HepG2 (cell line): Measurements from ENCODE around the gene BCL7A. TPM values are rescaled to one million over a fixed set of nuclear protein-coding genes. Genes with fewer than 3 reads are reported as not detected.

Source experiments
- AGO1 ChIP-seq: fragments of 200-400 bp; formaldehyde crosslinking; IDR thresholded peaks from 2 replicates; pipeline ENCODE4 v1.6.1; 2017; ENCODE audit warnings: mild to moderate bottlenecking, low read depth, low read length, moderate library complexity; ENCODE audit not compliant: poor library complexity, severe bottlenecking
- ARNTL ChIP-seq: sonication (generic); formaldehyde crosslinking; IDR thresholded peaks from 2 replicates; pipeline ENCODE4 v1.4.0; 2020; ENCODE audit warnings: mild to moderate bottlenecking, missing genetic modification reagents
- ASH2L ChIP-seq: fragments of 300-600, 200-600 bp; sonication (generic); IDR thresholded peaks from 2 replicates; pipeline ENCODE4 v1.7.0; 2017; ENCODE audit warnings: low read depth, mild to moderate bottlenecking, moderate library complexity, mixed read lengths, low read length; ENCODE audit not compliant: insufficient read length
- CEBPB ChIP-seq: IDR thresholded peaks from 2 replicates; pipeline ENCODE4 v1.6.1; 2011; ENCODE audit warnings: low read depth, low read length, improper control_type of control experiment, borderline replicate concordance
- GMEB2 ChIP-seq: IDR thresholded peaks from 2 replicates; pipeline ENCODE4 v1.6.1; 2016; ENCODE audit warnings: missing biosample characterization, missing genetic modification reagents, low read depth
- HNF1A ChIP-seq, 2 experiments: sonication (generic) in 1 of 2; formaldehyde crosslinking in 1 of 2; IDR thresholded peaks; 2 replicates each; pipeline versions ENCODE4 v1.4.0 to v1.6.1; 2016 to 2020; ENCODE audit warnings: borderline replicate concordance in 1 of 2, low read depth in 1 of 2, mild to moderate bottlenecking in 1 of 2, missing genetic modification reagents in 1 of 2
- MEIS2 ChIP-seq: sonication (generic); formaldehyde crosslinking; IDR thresholded peaks from 2 replicates; pipeline ENCODE4 v1.9.0; 2021; ENCODE audit warnings: mild to moderate bottlenecking, missing genetic modification reagents
- SP140L ChIP-seq: sonication (generic); formaldehyde crosslinking; IDR thresholded peaks from 2 replicates; pipeline ENCODE4 v1.4.0; 2020; ENCODE audit warnings: missing genetic modification reagents, borderline replicate concordance
- SYNCRIP ChIP-seq: fragments of 200-400 bp; formaldehyde crosslinking; IDR thresholded peaks from 2 replicates; pipeline ENCODE4 v1.6.1; 2018; ENCODE audit warnings: mild to moderate bottlenecking, low read depth, low read length; ENCODE audit not compliant: insufficient read depth
- ZEB1 ChIP-seq: IDR thresholded peaks from 2 replicates; pipeline ENCODE4 v1.6.1; 2012; ENCODE audit warnings: mild to moderate bottlenecking, low read depth, inconsistent platforms; ENCODE audit not compliant: insufficient replicate concordance
- ZNF275 ChIP-seq: sonication (generic); formaldehyde crosslinking; IDR thresholded peaks from 2 replicates; pipeline ENCODE4 v1.8.0; 2022; ENCODE audit warnings: missing genetic modification reagents, mild to moderate bottlenecking, inconsistent platforms, borderline replicate concordance
- ZNF33B ChIP-seq: sonication (generic); formaldehyde crosslinking; IDR thresholded peaks from 2 replicates; pipeline ENCODE4 v1.5.1; 2020; ENCODE audit warnings: mild to moderate bottlenecking, missing genetic modification reagents
- ZNF460 ChIP-seq: sonication (generic); formaldehyde crosslinking; IDR thresholded peaks from 2 replicates; pipeline ENCODE4 v1.5.1; 2020; ENCODE audit warnings: missing genetic modification reagents, mild to moderate bottlenecking, borderline replicate concordance
- ZNF800 ChIP-seq: sonication (generic); formaldehyde crosslinking; IDR thresholded peaks from 2 replicates; pipeline ENCODE4 v1.4.0; 2020; ENCODE audit warnings: missing genetic modification reagents
- polyA plus RNA-seq, 8 experiments: library from polyadenylated mRNA; depleted of rRNA in 3 of 8; stranded (reverse) in 7 of 8; unstranded in 1 of 8; fragments of >200 nt; fragmentation: Illumina TruSeq in 4 of 8; extraction: Trizol in 4 of 8; gene quantifications; 2 replicates each; pipeline versions ENCODE4 v1.2.1 to v1.2.3, GENCODE V29; 2011 to 2016; ENCODE audit warnings: low read depth in 4 of 8, missing spikeins in 1 of 8, mixed read lengths in 1 of 8; ENCODE audit not compliant: insufficient read depth in 1 of 8
- total RNA-seq, 5 experiments: library from RNA; depleted of rRNA; stranded (reverse); fragments of >200 nt; fragmentation: Illumina TruSeq; extraction: Trizol; gene quantifications; 2 replicates each; pipeline ENCODE4 v1.2.3, GENCODE V29; 2016; ENCODE audit warnings: low read depth in 1 of 5

BCL7A gene
- total and polyA plus RNA-seq, 2 of the 13 experiments (the other 11 are each of a cell fraction or from before 2014, with no cell fraction given): 4.1 to 6.2 TPM

- TF ChIP-seq ZNF33B (CRISPR knock-in tag): peak; percentile 93; the same call in 1 of the 2 replicates
- TF ChIP-seq SP140L (CRISPR knock-in tag): peak; percentile 57; the same call in 1 of the 2 replicates
- no peak; the same call in none of the 2 replicates for TF ChIP-seq ARNTL (CRISPR knock-in tag)
- no peak for TF ChIP-seq SYNCRIP
- peak; percentile 86 for TF ChIP-seq ASH2L
- no peak for TF ChIP-seq GMEB2
- TF ChIP-seq MEIS2 (CRISPR knock-in tag): no peak
- TF ChIP-seq ZNF460 (CRISPR knock-in tag): no peak
- peak; percentile 82 for TF ChIP-seq ZNF800 (CRISPR knock-in tag)
- no peak for TF ChIP-seq CEBPB
- peak; percentile 90 for TF ChIP-seq ZNF275 (CRISPR knock-in tag)
- TF ChIP-seq ZEB1: no peak
- peak; percentile 75 for TF ChIP-seq AGO1
- no peak for TF ChIP-seq HNF1A (IDR thresholded peaks at IDR 0.05; ENCODE audit: low read depth)
- no peak for TF ChIP-seq HNF1A (CRISPR knock-in tag; IDR thresholded peaks at IDR 0.05; ENCODE audit: borderline replicate concordance)
Measured at GRCh38 chr12:122078141-122079032, 56.7 kb downstream of the BCL7A start, which contains the start of gene MLXIP (continued).
